HepG2 (cell line): ENCODE data around the gene RPL5. TPM values are rescaled to one million over a fixed set of nuclear protein-coding genes. Genes with fewer than 3 reads are reported as not detected.

Experiments
- ARNTL ChIP-seq: sonication (generic); formaldehyde crosslinking; IDR thresholded peaks from 2 replicates; pipeline ENCODE4 v1.4.0; 2020; ENCODE audit warnings: mild to moderate bottlenecking, missing genetic modification reagents
- FOXK1 ChIP-seq: sonication (generic); formaldehyde crosslinking; IDR thresholded peaks from 2 replicates; pipeline ENCODE4 v1.4.0; 2020; ENCODE audit warnings: low read depth, missing genetic modification reagents, borderline replicate concordance
- GFI1 ChIP-seq: sonication (generic); formaldehyde crosslinking; IDR thresholded peaks from 2 replicates; pipeline ENCODE4 v1.5.0; 2020; ENCODE audit warnings: missing genetic modification reagents, mild to moderate bottlenecking, borderline replicate concordance
- HMGXB4 ChIP-seq, 2 experiments: sonication (generic) in 1 of 2; formaldehyde crosslinking in 1 of 2; IDR thresholded peaks; 2 replicates each; pipeline versions ENCODE4 v1.4.0 to v1.6.1; 2018 to 2020; ENCODE audit warnings: missing genetic modification reagents in 2 of 2, borderline replicate concordance in 1 of 2, low read depth in 1 of 2, mild to moderate bottlenecking in 1 of 2, missing biosample characterization in 1 of 2
- JUNB ChIP-seq: sonication (generic); formaldehyde crosslinking; IDR thresholded peaks from 2 replicates; pipeline ENCODE4 v1.8.0; 2022; ENCODE audit warnings: missing genetic modification reagents, mild to moderate bottlenecking, borderline replicate concordance
- MED1 ChIP-seq: sonication (generic); formaldehyde crosslinking; IDR thresholded peaks from 2 replicates; pipeline ENCODE4 v1.4.0; 2020; ENCODE audit warnings: missing genetic modification reagents
- MED13 ChIP-seq: sonication (generic); formaldehyde crosslinking; IDR thresholded peaks from 2 replicates; pipeline ENCODE4 v1.5.0; 2020; ENCODE audit warnings: missing genetic modification reagents
- NBN ChIP-seq: fragments of 450-650 bp; conservative IDR thresholded peaks from 2 replicates; pipeline ENCODE4 v1.6.1; 2017
- RFXAP ChIP-seq: sonication (generic); formaldehyde crosslinking; IDR thresholded peaks from 2 replicates; pipeline ENCODE4 v1.4.0; 2020; ENCODE audit warnings: missing genetic modification reagents, borderline replicate concordance
- SIX4 ChIP-seq: sonication (generic); formaldehyde crosslinking; IDR thresholded peaks from 2 replicates; pipeline ENCODE4 v1.4.0; 2020; ENCODE audit warnings: missing genetic modification reagents
- SNRNP70 ChIP-seq: fragments of 200-400 bp; formaldehyde crosslinking; IDR thresholded peaks from 2 replicates; pipeline ENCODE4 v1.6.1; 2017; ENCODE audit warnings: mild to moderate bottlenecking, low read depth, low read length, moderate library complexity
- STAT5B ChIP-seq: sonication (generic); formaldehyde crosslinking; IDR thresholded peaks from 2 replicates; pipeline ENCODE4 v1.4.0; 2020; ENCODE audit warnings: missing genetic modification reagents
- ZFP36L1 ChIP-seq: sonication (generic); formaldehyde crosslinking; IDR thresholded peaks from 2 replicates; pipeline ENCODE4 v1.8.0; 2022; ENCODE audit warnings: mild to moderate bottlenecking, missing genetic modification reagents, moderate library complexity
- ZNF234 ChIP-seq: sonication (generic); formaldehyde crosslinking; conservative IDR thresholded peaks from 2 replicates; pipeline ENCODE4 v1.5.1; 2020; ENCODE audit warnings: mild to moderate bottlenecking, missing genetic modification reagents
- ZNF275 ChIP-seq: sonication (generic); formaldehyde crosslinking; IDR thresholded peaks from 2 replicates; pipeline ENCODE4 v1.8.0; 2022; ENCODE audit warnings: missing genetic modification reagents, mild to moderate bottlenecking, inconsistent platforms, borderline replicate concordance
- ZNF563 ChIP-seq: sonication (generic); formaldehyde crosslinking; IDR thresholded peaks from 2 replicates; pipeline ENCODE4 v1.8.0; 2022; ENCODE audit warnings: mild to moderate bottlenecking, moderate library complexity, missing genetic modification reagents
- ZNF570 ChIP-seq: sonication (generic); formaldehyde crosslinking; IDR thresholded peaks from 2 replicates; pipeline ENCODE4 v1.4.0; 2020; ENCODE audit warnings: mild to moderate bottlenecking, missing genetic modification reagents, borderline replicate concordance
- ZNF609 ChIP-seq: sonication (generic); formaldehyde crosslinking; IDR thresholded peaks from 2 replicates; pipeline ENCODE4 v1.4.0; 2020; ENCODE audit warnings: mild to moderate bottlenecking, missing genetic modification reagents, borderline replicate concordance
- polyA plus RNA-seq, 8 experiments: library from polyadenylated mRNA; depleted of rRNA in 3 of 8; stranded (reverse) in 7 of 8; unstranded in 1 of 8; fragments of >200 nt; fragmentation: Illumina TruSeq in 4 of 8; extraction: Trizol in 4 of 8; gene quantifications; 2 replicates each; pipeline versions ENCODE4 v1.2.1 to v1.2.3, GENCODE V29; 2011 to 2016; ENCODE audit warnings: low read depth in 4 of 8, missing spikeins in 1 of 8, mixed read lengths in 1 of 8; ENCODE audit not compliant: insufficient read depth in 1 of 8
- total RNA-seq, 5 experiments: library from RNA; depleted of rRNA; stranded (reverse); fragments of >200 nt; fragmentation: Illumina TruSeq; extraction: Trizol; gene quantifications; 2 replicates each; pipeline ENCODE4 v1.2.3, GENCODE V29; 2016; ENCODE audit warnings: low read depth in 1 of 5
- TF ChIP-seq, protein P1 (sequence below): sonication (generic); formaldehyde crosslinking; IDR thresholded peaks from 2 replicates; pipeline ENCODE4 v1.5.1; 2020; ENCODE audit warnings: mild to moderate bottlenecking, moderate library complexity, missing genetic modification reagents

Gene RPL5
- total and polyA plus RNA-seq, 2 of the 13 experiments (the other 11 are each of a cell fraction or from before 2014, with no cell fraction given): 2,304 to 2,520 TPM

- TF ChIP-seq ZNF609 (CRISPR knock-in tag) (peak; percentile 68; the same call in 1 of the 2 replicates), ZNF275 (CRISPR knock-in tag) (no peak), ZFP36L1 (CRISPR knock-in tag) (peak; percentile 99), SNRNP70 (no peak), ARNTL (CRISPR knock-in tag) (peak; percentile 88), GFI1 (CRISPR knock-in tag) (peak; percentile 86; the same call in 1 of the 2 replicates), ZNF234 (CRISPR knock-in tag) (peak; percentile 82; the same call in 1 of the 2 replicates), ZNF563 (CRISPR knock-in tag) (peak; percentile 99; the same call in 1 of the 2 replicates), SIX4 (CRISPR knock-in tag) (peak; percentile 74; the same call in 1 of the 2 replicates), FOXK1 (CRISPR knock-in tag) (peak; percentile 53), NBN (no peak), ZNF570 (peak; percentile 97), HMGXB4 (CRISPR knock-in tag; IDR thresholded peaks at IDR 0.05; ENCODE audit: borderline replicate concordance in 1 of 2, low read depth in 1 of 2) (peak; percentile 71 to 90; a peak in 3 of 4 replicates), MED13 (peak; percentile 86; the same call in 1 of the 2 replicates), MED1 (CRISPR knock-in tag) (peak; percentile 78), RFXAP (CRISPR knock-in tag) (peak; percentile 94), JUNB (peak; percentile 59; the same call in 1 of the 2 replicates), STAT5B (peak; percentile 95; the same call in 1 of the 2 replicates)
- TF ChIP-seq, protein P1, sequence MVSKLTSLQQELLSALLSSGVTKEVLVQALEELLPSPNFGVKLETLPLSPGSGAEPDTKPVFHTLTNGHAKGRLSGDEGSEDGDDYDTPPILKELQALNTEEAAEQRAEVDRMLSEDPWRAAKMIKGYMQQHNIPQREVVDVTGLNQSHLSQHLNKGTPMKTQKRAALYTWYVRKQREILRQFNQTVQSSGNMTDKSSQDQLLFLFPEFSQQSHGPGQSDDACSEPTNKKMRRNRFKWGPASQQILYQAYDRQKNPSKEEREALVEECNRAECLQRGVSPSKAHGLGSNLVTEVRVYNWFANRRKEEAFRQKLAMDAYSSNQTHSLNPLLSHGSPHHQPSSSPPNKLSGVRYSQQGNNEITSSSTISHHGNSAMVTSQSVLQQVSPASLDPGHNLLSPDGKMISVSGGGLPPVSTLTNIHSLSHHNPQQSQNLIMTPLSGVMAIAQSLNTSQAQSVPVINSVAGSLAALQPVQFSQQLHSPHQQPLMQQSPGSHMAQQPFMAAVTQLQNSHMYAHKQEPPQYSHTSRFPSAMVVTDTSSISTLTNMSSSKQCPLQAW: peak; percentile 94
Observed at GRCh38 chr1:92784639-92785500, 47.0 kb upstream of the RPL5 start, which contains the start of gene EVI5 (continued).
